PC-3 (cell line): Measurements from ENCODE around the gene CDH13. TPM values are rescaled to one million over a fixed set of nuclear protein-coding genes. Genes with fewer than 3 reads are reported as not detected.

Experiments used
- ATAC-seq: fragments of 200-7000 bp; cut with Tn5 transposase; 2 replicates; pipeline ENCODE4 v1.9.1; 2020; ENCODE audit warnings: mild to moderate bottlenecking, moderate library complexity
- BruUV-seq: library from RNA; stranded (reverse); fragments of 400-500 nt; replicated peaks from 2 replicates; lab custom pipeline; 2021; lab: Mats Ljungman, UMichigan
- CTCF ChIA-PET: fragments of 300-600 bp; sonication (Branson Sonifier 250); formaldehyde crosslinking; loops from one replicate; lab custom pipeline; 2022; ENCODE audit warnings: antibody characterized with exemption; lab: Charles Lee
- POLR2A ChIA-PET: fragments of 300-600 bp; sonication (Branson Sonifier 250); formaldehyde crosslinking; loops from one replicate; lab custom pipeline; 2022; ENCODE audit warnings: antibody characterized with exemption; ENCODE audit not compliant: unreplicated experiment; lab: Charles Lee
- DNase-seq: peaks from one replicate; pipeline ENCODE4 v3.0.0-alpha.2; 2015
- H2AFZ ChIP-seq: fragments of 300-600 bp; sonication (generic); 2 replicates; pipeline ENCODE4 v1.6.0; 2016; ENCODE audit warnings: antibody characterized with exemption, low read length
- H3F3A ChIP-seq: fragments of 300-600 bp; sonication (generic); one replicate; pipeline ENCODE4 v1.6.0; 2017; ENCODE audit warnings: antibody characterized with exemption, low read length, control low read depth, mild to moderate bottlenecking; ENCODE audit not compliant: unreplicated experiment
- H3K27ac ChIP-seq: fragments of 300-600 bp; sonication (generic); 2 replicates; pipeline ENCODE4 v1.5.1; 2016; ENCODE audit warnings: mild to moderate bottlenecking, low read length
- H3K27me3 ChIP-seq: fragments of 300-600 bp; sonication (generic); 2 replicates; pipeline ENCODE4 v1.6.1; 2016; ENCODE audit warnings: low read length, mixed read lengths
- H3K36me3 ChIP-seq: fragments of 300-600 bp; sonication (generic); 2 replicates; pipeline ENCODE4 v1.6.1; 2016; ENCODE audit warnings: low read depth, mixed run types, low read length, mixed read lengths
- H3K4me1 ChIP-seq: fragments of 300-600 bp; sonication (generic); 2 replicates; pipeline ENCODE4 v1.5.1; 2016; ENCODE audit warnings: low read length; ENCODE audit not compliant: insufficient read depth
- H3K4me2 ChIP-seq: fragments of 300-600 bp; sonication (generic); 2 replicates; pipeline ENCODE4 v1.6.0; 2016; ENCODE audit warnings: low read length
- H3K4me3 ChIP-seq: fragments of 300-600 bp; sonication (generic); 2 replicates; pipeline ENCODE4 v1.5.1; 2016; ENCODE audit warnings: mild to moderate bottlenecking, low read length, mixed read lengths
- H3K79me2 ChIP-seq: fragments of 300-600 bp; sonication (generic); 2 replicates; pipeline ENCODE4 v1.6.1; 2017; ENCODE audit warnings: low read length, mixed read lengths
- H3K9ac ChIP-seq: fragments of 300-600 bp; sonication (generic); 2 replicates; pipeline ENCODE4 v1.6.0; 2016; ENCODE audit warnings: mild to moderate bottlenecking, low read length
- H3K9me2 ChIP-seq: fragments of 300-600 bp; sonication (generic); replicated peaks from 2 replicates; pipeline ENCODE4 v1.6.1; 2016; ENCODE audit warnings: mixed run types, low read length, mixed read lengths
- H3K9me3 ChIP-seq: fragments of 300-600 bp; sonication (generic); 2 replicates; pipeline ENCODE4 v1.6.1; 2016; ENCODE audit warnings: low read length, mixed read lengths
- H4K20me1 ChIP-seq: fragments of 300-600 bp; sonication (generic); 2 replicates; pipeline ENCODE4 v1.6.1; 2016; ENCODE audit warnings: low read length, mixed read lengths
- CTCF ChIP-seq: fragments of 300-600 bp; sonication (generic); conservative IDR thresholded peaks from 2 replicates; pipeline ENCODE4 v1.5.1; 2017; ENCODE audit warnings: antibody characterized with exemption, low read depth, mild to moderate bottlenecking, low read length
- EZH2 ChIP-seq: fragments of 300-600 bp; sonication (generic); IDR thresholded peaks from one replicate; pipeline ENCODE4 v1.6.1; 2017; ENCODE audit warnings: antibody characterized with exemption, mild to moderate bottlenecking, low read length; ENCODE audit not compliant: unreplicated experiment
- EZH2phosphoT487 ChIP-seq: fragments of 300-600 bp; sonication (generic); IDR thresholded peaks from 2 replicates; pipeline ENCODE4 v1.6.1; 2018; ENCODE audit warnings: mild to moderate bottlenecking, antibody characterized with exemption, low read length, borderline replicate concordance
- intact Hi-C: fragments of 100-400 bp; cut with micrococcal nuclease; formaldehyde crosslinking; loops from 2 replicates; pipeline ENCODE4 v1.9.0; 2023
- total RNA-seq: library from RNA; depleted of rRNA; stranded (reverse); fragments of >200 nt; gene quantifications from 2 replicates; pipeline ENCODE4 v1.2.3, GENCODE V29; 2014

Gene CDH13
- total RNA-seq, 1 experiment from 2014 or later: 0.36 TPM

- no TSS peak for BruUV-seq
- peak overlapping the region; percentile 84 for H3K4me2 ChIP-seq
- no peak for TF ChIP-seq CTCF
- TF ChIP-seq EZH2phosphoT487: no peak
- H4K20me1 ChIP-seq: no peaks in the 10 kb centered on the region
- H3K9me2 ChIP-seq: no peaks in the 10 kb centered on the region
- H3F3A ChIP-seq: no peaks in the 10 kb centered on the region
- peak; percentile 51 for DNase-seq
- intact Hi-C loops: no loop called here
- peaks cover 40% of the 10 kb centered on the region for H3K4me1 ChIP-seq
- H3K4me3 ChIP-seq: peak overlapping the region; percentile 56
- ChIA-PET CTCF (no interaction called here), POLR2A (no interaction called here)
- H3K9ac ChIP-seq: peak overlapping the region; percentile 25; the same call in 1 of the 2 replicates
- no peaks in the 10 kb centered on the region for H3K27me3 ChIP-seq
- H3K9me3 ChIP-seq: no peaks in the 10 kb centered on the region
- no peaks in the 10 kb centered on the region for H3K79me2 ChIP-seq
- no peaks in the 10 kb centered on the region for H3K36me3 ChIP-seq
- peak overlapping the region; percentile 82 for H3K27ac ChIP-seq
- peak; percentile 53 for ATAC-seq
- H2AFZ ChIP-seq: peak overlapping the region; percentile 76
Observed at GRCh38 chr16:82628088-82628423, 1.3 kb downstream of the CDH13 start.

DNA sequence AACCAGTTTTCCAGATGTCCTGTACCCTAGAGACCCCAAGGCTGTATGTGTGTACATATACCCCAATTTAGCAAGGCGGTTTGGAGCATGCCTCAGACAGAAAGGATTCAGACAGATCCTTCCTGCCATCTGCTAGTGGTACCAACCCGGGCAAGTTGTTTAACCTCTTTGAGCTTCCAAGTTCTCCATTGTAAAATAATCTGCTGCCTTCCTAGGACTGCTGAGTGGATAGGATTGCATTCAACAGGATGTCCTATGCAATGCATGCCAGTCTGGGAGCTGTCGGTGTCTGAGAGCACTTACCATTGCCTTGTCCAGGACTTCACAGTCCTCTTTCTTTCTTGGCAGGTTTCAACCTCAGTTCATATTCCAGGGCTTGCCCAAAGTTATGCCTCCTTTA is 1.9 kb downstream of the CDH13 start:
- Histone ChIP-seq H3K4me3 (no peak overlapping the region), H3K9me2 (no peaks in the 10 kb centered on the region), H3K9me3 (no peaks in the 10 kb centered on the region), H3K4me2 (peak overlapping the region; percentile 84), H3K36me3 (no peaks in the 10 kb centered on the region), H3K27ac (peak overlapping the region; percentile 82), H3K4me1 (peaks cover 40% of the 10 kb centered on the region), H3F3A (no peaks in the 10 kb centered on the region), H3K9ac (peak overlapping the region; percentile 39), H3K79me2 (no peaks in the 10 kb centered on the region), H2AFZ (no peak overlapping the region), H4K20me1 (no peaks in the 10 kb centered on the region), H3K27me3 (no peaks in the 10 kb centered on the region)
- TF ChIP-seq CTCF (no peak), EZH2phosphoT487 (no peak), EZH2 (no peak)
- ChIA-PET CTCF (no interaction called here), POLR2A (no interaction called here)
- ATAC-seq (no peak), DNase-seq (no peak)
- intact Hi-C loops: no loop called here
- no TSS peak for BruUV-seq

GRCh38 chr16:82629441-82630027 is 2.8 kb downstream of the CDH13 start:
- POLR2A ChIA-PET: no interaction called here
- peak; percentile 62 for ATAC-seq

More at GRCh38 chr16:82629441-82630027, 2.8 kb downstream of the CDH13 start:
- intact Hi-C loops: loop anchor here (1.0 kb wide), 1 partner anchor 10 kb away; no protein-coding TSS in a partner anchor
- H3K9ac ChIP-seq: peak overlapping the region; percentile 39
- peaks cover 47% of the 10 kb centered on the region for H3K4me1 ChIP-seq
- peak; percentile 88 for DNase-seq
- H3K4me2 ChIP-seq: peak overlapping the region; percentile 84
- no peaks in the 10 kb centered on the region for H3K27me3 ChIP-seq
- peak overlapping the region; percentile 32; the same call in 1 of the 2 replicates for H3K4me3 ChIP-seq
- TF ChIP-seq EZH2: no peak
- no peak for TF ChIP-seq CTCF
- no peak for TF ChIP-seq EZH2phosphoT487
- no peaks in the 10 kb centered on the region for H3K79me2 ChIP-seq
- no peaks in the 10 kb centered on the region for H3K9me3 ChIP-seq
- CTCF ChIA-PET: no interaction called here
- H4K20me1 ChIP-seq: no peaks in the 10 kb centered on the region
- H3K27ac ChIP-seq: peak overlapping the region; percentile 82
- no peaks in the 10 kb centered on the region for H3K9me2 ChIP-seq
- H3F3A ChIP-seq: no peaks in the 10 kb centered on the region
- H3K36me3 ChIP-seq: no peaks in the 10 kb centered on the region
- H2AFZ ChIP-seq: 0 out of 2 replicates have a peak overlapping the region, but pooled peaks have one; percentile 23
- TSS peak; percentile 42 for BruUV-seq
